ENCODE data around the gene HBG1. TPM values are rescaled to one million over a fixed set of nuclear protein-coding genes. Genes with fewer than 3 reads are reported as not detected.

The HBG1 gene
- total RNA-seq, 1 donor from 2014 or later, result not detected

- Mint-ChIP-seq H3K36me3 (no peaks in the 10 kb centered on the region), H3K27me3 (peaks cover 7% of the 10 kb centered on the region), H3K9me3 (no peaks in the 10 kb centered on the region), H3K4me1 (ENCODE audit: unreplicated experiment) (no peaks in the 10 kb centered on the region), H3K27ac (no peak overlapping the region), H3K4me3 (no peak overlapping the region)
- no peak for DNase-seq (ENCODE audit: extremely low spot score, unreplicated experiment)
- no peak for TF ChIP-seq CTCF (conservative IDR thresholded peaks at IDR 0.05)
Measured at GRCh38 chr11:5246772-5247471, 2.7 kb downstream of the HBG1 start.

GRCh38 chr11:5245155-5245554, 4.5 kb downstream of the HBG1 start:
- Mint-ChIP-seq H3K9me3 (no peaks in the 10 kb centered on the region), H3K4me1 (ENCODE audit: unreplicated experiment) (no peaks in the 10 kb centered on the region), H3K27ac (no peak overlapping the region), H3K4me3 (no peak overlapping the region), H3K27me3 (peaks cover 7% of the 10 kb centered on the region), H3K36me3 (no peaks in the 10 kb centered on the region)
- TF ChIP-seq CTCF (conservative IDR thresholded peaks at IDR 0.05), result no peak
- DNase-seq (ENCODE audit: extremely low spot score, unreplicated experiment), result no peak

- Mint-ChIP-seq H3K4me3 (no peak overlapping the region), H3K9me3 (no peaks in the 10 kb centered on the region), H3K36me3 (no peaks in the 10 kb centered on the region), H3K4me1 (ENCODE audit: unreplicated experiment) (no peaks in the 10 kb centered on the region), H3K27me3 (peaks cover 9% of the 10 kb centered on the region), H3K27ac (no peak overlapping the region)
- no peak for TF ChIP-seq CTCF (conservative IDR thresholded peaks at IDR 0.05)
- no peak for DNase-seq (ENCODE audit: extremely low spot score, unreplicated experiment)
Measured at GRCh38 chr11:5243816-5244180, 5.9 kb downstream of the HBG1 start.

- H3K27me3 Mint-ChIP-seq, result peaks cover 9% of the 10 kb centered on the region
- TF ChIP-seq CTCF (conservative IDR thresholded peaks at IDR 0.05), result no peak
- no peaks in the 10 kb centered on the region for H3K36me3 Mint-ChIP-seq
- H3K9me3 Mint-ChIP-seq, result no peaks in the 10 kb centered on the region
- no peak overlapping the region for H3K4me3 Mint-ChIP-seq
- DNase-seq (ENCODE audit: extremely low spot score, unreplicated experiment), result no peak
- H3K4me1 Mint-ChIP-seq (ENCODE audit: unreplicated experiment), result no peaks in the 10 kb centered on the region
- H3K27ac Mint-ChIP-seq, result no peak overlapping the region
Measured at GRCh38 chr11:5242933-5243815, 6.5 kb downstream of the HBG1 start.

GRCh38 chr11:5242208-5242607, 7.4 kb downstream of the HBG1 start:
- Mint-ChIP-seq H3K9me3 (no peaks in the 10 kb centered on the region), H3K36me3 (no peaks in the 10 kb centered on the region), H3K4me3 (no peak overlapping the region), H3K27ac (no peak overlapping the region), H3K4me1 (ENCODE audit: unreplicated experiment) (no peaks in the 10 kb centered on the region), H3K27me3 (peaks cover 9% of the 10 kb centered on the region)
- no peak for TF ChIP-seq CTCF (conservative IDR thresholded peaks at IDR 0.05)
- DNase-seq (ENCODE audit: extremely low spot score, unreplicated experiment), result no peak

All from type B pancreatic cell (in vitro differentiated cells).